ENCODE measurements around the gene SIX1. TPM values are rescaled to one million over a fixed set of nuclear protein-coding genes. Genes with fewer than 3 reads are reported as not detected.

The SIX1 gene
- total RNA-seq, 2 donors from 2014 or later, result 0.33 TPM; not detected in 1

- no peak for DNase-seq
Measured at GRCh38 chr14:60646226-60646818, 3.0 kb downstream of the SIX1 start.

GRCh38 chr14:60645126-60645741, 4.0 kb downstream of the SIX1 start:
- Histone ChIP-seq H3K36me3 (replicated peaks in 1 of 2; ENCODE audit: insufficient read depth in 1 of 2, low read depth in 2 of 2) (no peaks in the 10 kb centered on the region), H3K9me3 (no peaks in the 10 kb centered on the region), H3K4me1 (peaks cover 54% of the 10 kb centered on the region), H3K27ac (no peak overlapping the region), H3K27me3 (peaks cover 15 to 83% of the 10 kb centered on the region in 2 donors), H3K4me3 (no peak overlapping the region)
- intact Hi-C loops (cut with DNase I), result no loop called here
- no peak for DNase-seq
- ATAC-seq, result no peak
- WGBS, 2 donors, result 33 to 49% methylated on average over 2 of the region's 2 CpGs
- TF ChIP-seq CTCF (IDR thresholded peaks at IDR 0.05), result no peak
- TF ChIP-seq POLR2A (IDR thresholded peaks at IDR 0.05), result no peak

More at GRCh38 chr14:60646226-60646818, 3.0 kb downstream of the SIX1 start:
- H3K4me1 ChIP-seq, result peaks cover 54% of the 10 kb centered on the region
- intact Hi-C loops (cut with DNase I), result no loop called here
- no peak overlapping the region for H3K4me3 ChIP-seq
- H3K36me3 ChIP-seq (replicated peaks in 1 of 2; ENCODE audit: insufficient read depth in 1 of 2, low read depth in 2 of 2), result no peaks in the 10 kb centered on the region
- no peaks in the 10 kb centered on the region for H3K9me3 ChIP-seq
- no peak overlapping the region for H3K27ac ChIP-seq
- no peak for TF ChIP-seq CTCF (IDR thresholded peaks at IDR 0.05)
- WGBS, 2 donors, result 21% methylated on average over 11 of the region's 11 CpGs
- ATAC-seq, result no peak
- peaks cover 15 to 81% of the 10 kb centered on the region in 2 donors for H3K27me3 ChIP-seq

GRCh38 chr14:60644666-60645065, 4.6 kb downstream of the SIX1 start:
- Histone ChIP-seq H3K27me3 (peaks cover 15 to 83% of the 10 kb centered on the region in 2 donors), H3K9me3 (no peaks in the 10 kb centered on the region), H3K27ac (no peak overlapping the region), H3K36me3 (replicated peaks in 1 of 2; ENCODE audit: insufficient read depth in 1 of 2, low read depth in 2 of 2) (no peaks in the 10 kb centered on the region), H3K4me1 (peaks cover 49% of the 10 kb centered on the region), H3K4me3 (no peak overlapping the region)
- DNase-seq (no peak), ATAC-seq (no peak)
- intact Hi-C loops (cut with DNase I), result no loop called here
- TF ChIP-seq POLR2A (IDR thresholded peaks at IDR 0.05) (no peak), CTCF (IDR thresholded peaks at IDR 0.05) (no peak)
- 50 to 76% methylated on average over 1 of the region's 1 CpG for WGBS, 2 donors

GRCh38 chr14:60643463-60644314, 5.6 kb downstream of the SIX1 start:
- DNase-seq (no peak), ATAC-seq (no peak)
- intact Hi-C loops (cut with DNase I), result no loop called here
- Histone ChIP-seq H3K27ac (no peak overlapping the region), H3K4me3 (no peak overlapping the region), H3K36me3 (replicated peaks in 1 of 2; ENCODE audit: insufficient read depth in 1 of 2, low read depth in 2 of 2) (no peaks in the 10 kb centered on the region), H3K9me3 (no peaks in the 10 kb centered on the region), H3K4me1 (peaks cover 39% of the 10 kb centered on the region), H3K27me3 (peaks cover 15 to 78% of the 10 kb centered on the region in 2 donors)
- 15 to 23% methylated on average over 29 of the region's 29 CpGs for WGBS, 2 donors
- no peak for TF ChIP-seq CTCF (IDR thresholded peaks at IDR 0.05)
- TF ChIP-seq POLR2A (IDR thresholded peaks at IDR 0.05), result no peak
